C1 segment of cervical spinal cord (tissue), 14 donors: ENCODE data around the gene MICAL3.
A peak's percentile ranks its signal among the peaks of the same experiment; 100 is the strongest.

ENCODE experiments used
- DNase-seq, 14 donors: peaks; one replicate each; lab custom pipeline; 2025; lab: John Stamatoyannopoulos, UW

MICAL3 gene

GRCh38 chr22:17847360-17848078, 176.8 kb downstream of the MICAL3 start:
- peak in 1 of 14 donors; percentile 59 for DNase-seq

GRCh38 chr22:17846326-17846992, 177.9 kb downstream of the MICAL3 start:
- peak in 1 of 14 donors; percentile 22 for DNase-seq

GRCh38 chr22:17845790-17846189, 178.6 kb downstream of the MICAL3 start:
- DNase-seq = peak in 7 of 14 donors; percentile 27 to 70 (median 50)

- DNase-seq = no peak
These were observed 179.0 kb downstream of the MICAL3 start for GRCh38 chr22:17845327-17845726.

- DNase-seq = no peak
These were observed 180.2 kb downstream of the MICAL3 start for GRCh38 chr22:17844150-17844549.

- DNase-seq = no peak
These were observed 182.0 kb downstream of the MICAL3 start for GRCh38 chr22:17842386-17842785.

GRCh38 chr22:17841836-17842235, 182.5 kb downstream of the MICAL3 start:
- DNase-seq = no peak

- peak in 1 of 14 donors; percentile 40 for DNase-seq
These were observed 186.0 kb downstream of the MICAL3 start for GRCh38 chr22:17838180-17838865.

- DNase-seq = peak in 3 of 14 donors; percentile 29 to 61 (median 54)
These were observed 187.2 kb downstream of the MICAL3 start for GRCh38 chr22:17836992-17837742.

GRCh38 chr22:17835256-17835655, 189.1 kb downstream of the MICAL3 start:
- no peak for DNase-seq

- no peak for DNase-seq
These were observed 190.9 kb downstream of the MICAL3 start for GRCh38 chr22:17833489-17833888.

GRCh38 chr22:17832665-17833064, 191.7 kb downstream of the MICAL3 start:
- DNase-seq = no peak

- DNase-seq = peak in 1 of 14 donors; percentile 7
These were observed 192.7 kb downstream of the MICAL3 start for GRCh38 chr22:17831501-17832251.

GRCh38 chr22:17830043-17830961, 194.1 kb downstream of the MICAL3 start:
- DNase-seq = peak; percentile 9 to 89 (median 80)

GRCh38 chr22:17829695-17830042, 194.7 kb downstream of the MICAL3 start:
- DNase-seq = no peak

GRCh38 chr22:17828502-17829080, 195.8 kb downstream of the MICAL3 start:
- DNase-seq = peak in 1 of 14 donors; percentile 76

GRCh38 chr22:17827466-17827865, 196.9 kb downstream of the MICAL3 start:
- DNase-seq = no peak

GRCh38 chr22:17825876-17826550, 198.3 kb downstream of the MICAL3 start:
- no peak for DNase-seq

GRCh38 chr22:17824457-17824856, 199.9 kb downstream of the MICAL3 start:
- DNase-seq = peak in 1 of 14 donors; percentile 42
